HCT116 (cell line): ENCODE measurements around the gene ENTPD8.

ENCODE experiments used
- EGR1 ChIP-seq: IDR thresholded peaks from 2 replicates; pipeline ENCODE4 v1.6.1; 2012; ENCODE audit warnings: low read depth
- EZH2phosphoT487 ChIP-seq: fragments of 200-600 bp; IDR thresholded peaks from 2 replicates; pipeline ENCODE4 v1.6.1; 2018; ENCODE audit warnings: antibody characterized with exemption, borderline replicate concordance
- POLR2A ChIP-seq: IDR thresholded peaks from 2 replicates; pipeline ENCODE4 v1.7.0; 2011; ENCODE audit warnings: borderline replicate concordance; ENCODE audit not compliant: insufficient read depth, insufficient read length; ENCODE audit errors: extremely low read depth
- POLR2AphosphoS5 ChIP-seq: IDR thresholded peaks from 2 replicates; pipeline ENCODE4 v1.6.1; 2011; ENCODE audit warnings: mild to moderate bottlenecking, low read depth, low read length, moderate library complexity
- YY1 ChIP-seq: IDR thresholded peaks from 2 replicates; pipeline ENCODE4 v1.6.1; 2011; ENCODE audit warnings: low read length, low read depth, moderate library complexity, mild to moderate bottlenecking; ENCODE audit not compliant: insufficient replicate concordance; ENCODE audit errors: extremely low read depth
- TF ChIP-seq, protein P1 (sequence below), 3 experiments: fragments of 200-600 bp in 1 of 3; sonication (generic) in 1 of 3; IDR thresholded peaks in 2 of 3; conservative IDR thresholded peaks in 1 of 3; 2 replicates each; pipeline ENCODE4 v1.5.1; 2012 to 2017; ENCODE audit warnings: low read depth in 2 of 3, low read length in 2 of 3, antibody characterized with exemption in 1 of 3, borderline replicate concordance in 1 of 3, control low read depth in 1 of 3, mild to moderate bottlenecking in 1 of 3, mixed read lengths in 1 of 3, mixed run types in 1 of 3, moderate library complexity in 1 of 3; ENCODE audit not compliant: insufficient read depth in 1 of 3

DNA sequence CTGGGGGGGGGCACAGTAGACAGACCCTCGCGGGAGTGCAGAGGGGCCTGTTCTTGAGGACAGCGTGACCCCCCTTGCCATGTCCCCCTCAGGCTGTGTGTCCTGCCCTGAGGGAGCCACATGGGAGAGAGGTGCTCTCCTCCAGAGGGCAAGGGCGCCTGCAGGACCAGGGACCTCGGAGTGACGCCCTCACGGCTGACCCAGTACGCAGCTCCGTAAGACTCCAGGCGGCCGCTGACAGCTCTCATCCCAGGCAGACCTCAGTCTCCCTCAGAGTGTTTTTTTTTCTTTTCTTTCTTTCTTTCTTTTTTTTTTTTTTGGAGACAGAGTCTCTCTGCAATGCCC lies 45.5 kb downstream of the ENTPD8 start:
- no peak for TF ChIP-seq POLR2A
- TF ChIP-seq, protein P1, sequence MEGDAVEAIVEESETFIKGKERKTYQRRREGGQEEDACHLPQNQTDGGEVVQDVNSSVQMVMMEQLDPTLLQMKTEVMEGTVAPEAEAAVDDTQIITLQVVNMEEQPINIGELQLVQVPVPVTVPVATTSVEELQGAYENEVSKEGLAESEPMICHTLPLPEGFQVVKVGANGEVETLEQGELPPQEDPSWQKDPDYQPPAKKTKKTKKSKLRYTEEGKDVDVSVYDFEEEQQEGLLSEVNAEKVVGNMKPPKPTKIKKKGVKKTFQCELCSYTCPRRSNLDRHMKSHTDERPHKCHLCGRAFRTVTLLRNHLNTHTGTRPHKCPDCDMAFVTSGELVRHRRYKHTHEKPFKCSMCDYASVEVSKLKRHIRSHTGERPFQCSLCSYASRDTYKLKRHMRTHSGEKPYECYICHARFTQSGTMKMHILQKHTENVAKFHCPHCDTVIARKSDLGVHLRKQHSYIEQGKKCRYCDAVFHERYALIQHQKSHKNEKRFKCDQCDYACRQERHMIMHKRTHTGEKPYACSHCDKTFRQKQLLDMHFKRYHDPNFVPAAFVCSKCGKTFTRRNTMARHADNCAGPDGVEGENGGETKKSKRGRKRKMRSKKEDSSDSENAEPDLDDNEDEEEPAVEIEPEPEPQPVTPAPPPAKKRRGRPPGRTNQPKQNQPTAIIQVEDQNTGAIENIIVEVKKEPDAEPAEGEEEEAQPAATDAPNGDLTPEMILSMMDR (IDR thresholded peaks at IDR 0.05 in 2 of 3, conservative IDR thresholded peaks at IDR 0.05 in 1 of 3; ENCODE audit: borderline replicate concordance in 1 of 3, insufficient read depth in 1 of 3, low read depth in 2 of 3, low read length in 2 of 3) = no peak
- TF ChIP-seq POLR2AphosphoS5 = no peak
- TF ChIP-seq YY1 = no peak
- TF ChIP-seq EGR1 = no peak
- TF ChIP-seq EZH2phosphoT487 = no peak
